SK-N-SH (cell line): Measurements from ENCODE around the gene BMPR1A. TPM values are rescaled to one million over a fixed set of nuclear protein-coding genes. Genes with fewer than 3 reads are reported as not detected.

ENCODE experiments used
- CTCF ChIA-PET: fragments of 300-600, 350-600 bp; formaldehyde crosslinking; extraction: SDS; loops from one replicate; lab custom pipeline; 2021; lab: Yijun Ruan, JAX
- POLR2A ChIA-PET: fragments of 350-600 bp; sonication (Branson Sonifier 250); formaldehyde crosslinking; extraction: SDS; loops from one replicate; lab custom pipeline; 2020; ENCODE audit warnings: antibody characterized with exemption, inconsistent platforms; lab: Yijun Ruan, JAX
- DNase-seq: peaks from one replicate; pipeline ENCODE4 v3.0.0; 2012
- H2AFZ ChIP-seq: fragments of 200-600 bp; sonication (generic); 2 replicates; pipeline ENCODE4 v1.8.1; 2016; ENCODE audit warnings: antibody characterized with exemption, mild to moderate bottlenecking, low read depth
- H3F3A ChIP-seq: fragments of 200-600 bp; sonication (generic); replicated peaks from 2 replicates; pipeline ENCODE3; 2016; ENCODE audit warnings: antibody characterized with exemption, mild to moderate bottlenecking; ENCODE audit not compliant: insufficient read depth
- H3K27ac ChIP-seq, 2 experiments: fragments of 200-500 bp in 1 of 2; fragments of 200-600 bp in 1 of 2; sonication (Bioruptor generic) in 1 of 2; sonication (generic), shearing (Covaris generic) in 1 of 2; 2 replicates each; pipeline versions ENCODE4 v1.5.1 to v1.6.1; 2014 to 2016; ENCODE audit warnings: low read depth in 2 of 2, inconsistent platforms in 1 of 2, low read length in 1 of 2, mild to moderate bottlenecking in 1 of 2, mixed read lengths in 1 of 2
- H3K27me3 ChIP-seq: fragments of 200-600 bp; sonication (generic), shearing (Covaris generic); 2 replicates; pipeline ENCODE4 v1.6.1; 2016; ENCODE audit warnings: mixed run types; ENCODE audit not compliant: insufficient read depth
- H3K36me3 ChIP-seq, 2 experiments: fragments of 200-500 bp in 1 of 2; fragments of 200-600 bp in 1 of 2; sonication (Bioruptor generic) in 1 of 2; sonication (generic) in 1 of 2; replicated peaks in 1 of 2; 2 replicates each; pipeline versions ENCODE3 to v1.5.1; 2014 to 2016; ENCODE audit warnings: low read length in 1 of 2, mild to moderate bottlenecking in 1 of 2; ENCODE audit not compliant: insufficient read depth in 2 of 2, control insufficient read depth in 1 of 2
- H3K4me1 ChIP-seq, 2 experiments: fragments of 200-500 bp in 1 of 2; fragments of 200-600 bp in 1 of 2; sonication (Bioruptor generic) in 1 of 2; sonication (generic), shearing (Covaris generic) in 1 of 2; 2 replicates each; pipeline versions ENCODE4 v1.5.1 to v1.6.1; 2014 to 2016; ENCODE audit warnings: low read depth in 1 of 2, low read length in 1 of 2, mixed run types in 1 of 2; ENCODE audit not compliant: insufficient read depth in 2 of 2, control insufficient read depth in 1 of 2
- H3K4me2 ChIP-seq: fragments of 200-600 bp; sonication (generic), shearing (Covaris generic); 2 replicates; pipeline ENCODE4 v1.6.1; 2017; ENCODE audit warnings: mixed run types
- H3K4me3 ChIP-seq, 2 experiments: fragments of 200-500 bp in 1 of 2; fragments of 200-600 bp in 1 of 2; sonication (Bioruptor generic) in 1 of 2; sonication (generic), shearing (Covaris generic) in 1 of 2; 2 replicates each; pipeline versions ENCODE4 v1.5.1 to v1.8.1; 2014 to 2016; ENCODE audit warnings: low read depth in 2 of 2, inconsistent platforms in 1 of 2, low read length in 1 of 2, mild to moderate bottlenecking in 1 of 2, mixed read lengths in 1 of 2, moderate library complexity in 1 of 2
- H3K79me2 ChIP-seq: fragments of 200-600 bp; sonication (generic); 2 replicates; pipeline ENCODE4 v1.8.1; 2017; ENCODE audit warnings: mild to moderate bottlenecking; ENCODE audit not compliant: insufficient read depth
- H3K9ac ChIP-seq: fragments of 200-600 bp; sonication (generic); 2 replicates; pipeline ENCODE4 v1.6.1; 2017; ENCODE audit warnings: mixed run types
- H3K9me2 ChIP-seq: fragments of 200-600 bp; sonication (generic); 2 replicates; pipeline ENCODE4 v1.6.1; 2017; ENCODE audit warnings: mixed run types
- H3K9me3 ChIP-seq: fragments of 200-600 bp; sonication (generic); 2 replicates; pipeline ENCODE4 v1.6.1; 2017; ENCODE audit warnings: mixed run types, mild to moderate bottlenecking, moderate library complexity
- H4K20me1 ChIP-seq: fragments of 200-600 bp; sonication (generic); 2 replicates; pipeline ENCODE4 v1.6.1; 2017; ENCODE audit warnings: mild to moderate bottlenecking, mixed run types; ENCODE audit not compliant: insufficient read depth
- CHD2 ChIP-seq: fragments of 150-350 bp; IDR thresholded peaks from 2 replicates; pipeline ENCODE4 v1.6.1; 2018; ENCODE audit warnings: low read length; ENCODE audit not compliant: partially characterized antibody
- ELF1 ChIP-seq: IDR thresholded peaks from 2 replicates; pipeline ENCODE4 v1.4.0; 2012
- EZH2phosphoT487 ChIP-seq: fragments of 200-600 bp; sonication (generic); IDR thresholded peaks from 2 replicates; pipeline ENCODE4 v1.6.1; 2017; ENCODE audit warnings: low read depth, mixed run types, mild to moderate bottlenecking, antibody characterized with exemption, moderate library complexity, borderline replicate concordance
- FOSL2 ChIP-seq: IDR thresholded peaks from 2 replicates; pipeline ENCODE4 v1.4.0; 2012; ENCODE audit warnings: low read depth, mild to moderate bottlenecking, moderate library complexity, borderline replicate concordance
- GATA2 ChIP-seq: sonication (generic); formaldehyde crosslinking; IDR thresholded peaks from 2 replicates; pipeline ENCODE4 v1.5.0; 2020; ENCODE audit warnings: mild to moderate bottlenecking, missing genetic modification reagents
- IRF3 ChIP-seq: fragments of 150-350 bp; IDR thresholded peaks from 2 replicates; pipeline ENCODE4 v1.6.1; 2016; ENCODE audit warnings: mild to moderate bottlenecking, low read depth, low read length
- JUND ChIP-seq: IDR thresholded peaks from 2 replicates; pipeline ENCODE4 v1.4.0; 2012
- PBX3 ChIP-seq: IDR thresholded peaks from 2 replicates; pipeline ENCODE4; 2012
- POLR2AphosphoS5 ChIP-seq: IDR thresholded peaks from 2 replicates; pipeline ENCODE4 v1.6.1; 2012; ENCODE audit warnings: low read depth, low read length
- REST ChIP-seq: IDR thresholded peaks from 2 replicates; pipeline ENCODE4 v1.6.1; 2012; ENCODE audit warnings: mild to moderate bottlenecking, low read depth, low read length, moderate library complexity
- RFX5 ChIP-seq: IDR thresholded peaks from 2 replicates; pipeline ENCODE4 v1.6.1; 2012; ENCODE audit warnings: mild to moderate bottlenecking, improper control_type of control experiment, low read length
- TCF12 ChIP-seq: IDR thresholded peaks from 2 replicates; pipeline ENCODE4 v1.4.0; 2012
- WGBS: methylation state at CpG from one replicate; pipeline ENCODE4 v1.1.6; 2017; ENCODE audit warnings: low lambda C conversion rate; 5-methylcytosine and 5-hydroxymethylcytosine counted together
- polyA plus RNA-seq, 3 experiments: library from polyadenylated mRNA; depleted of rRNA; stranded (reverse); fragments of >200 nt; gene quantifications; 2 replicates each; pipeline ENCODE4 v1.2.3, GENCODE V29; 2012

The BMPR1A gene
- polyA plus RNA-seq, 1 of the 3 experiments (the other 2 are of a cell fraction) = 12.7 TPM

GRCh38 chr10:86944907-86945306 is 188.5 kb downstream of the BMPR1A start:
- no peaks in the 10 kb centered on the region for H3K27me3 ChIP-seq
- H3F3A ChIP-seq = no peaks in the 10 kb centered on the region
- peaks cover 0 to 18% of the 10 kb centered on the region in 2 experiments; a peak in 1 of 4 replicates for H3K4me1 ChIP-seq
- POLR2A ChIA-PET = no interaction called here
- 82% methylated on average over 3 of the region's 3 CpGs for WGBS
- H3K27ac ChIP-seq = no peak overlapping the region
- no peak overlapping the region for H2AFZ ChIP-seq
- TF ChIP-seq ELF1 (no peak), IRF3 (no peak), PBX3 (no peak), GATA2 (CRISPR knock-in tag) (no peak), RFX5 (no peak), POLR2AphosphoS5 (no peak), TCF12 (no peak), FOSL2 (no peak), JUND (no peak), REST (no peak), EZH2phosphoT487 (no peak), CHD2 (no peak)
- H4K20me1 ChIP-seq = no peaks in the 10 kb centered on the region
- H3K79me2 ChIP-seq = no peaks in the 10 kb centered on the region
- no peaks in the 10 kb centered on the region for H3K9me2 ChIP-seq
- no peak overlapping the region for H3K9ac ChIP-seq
- no peaks in the 10 kb centered on the region for H3K36me3 ChIP-seq
- H3K9me3 ChIP-seq = no peaks in the 10 kb centered on the region
- no peak overlapping the region for H3K4me3 ChIP-seq
- no peak overlapping the region for H3K4me2 ChIP-seq
- no peak for DNase-seq
- CTCF ChIA-PET = interaction anchor here (0.7 to 1.8 kb wide), 9 partner anchors 13 to 259 kb away, joined by 3 to 9 read pairs (median 3); no protein-coding TSS in a partner anchor
